HFFc6 (cell line): ENCODE measurements around the gene ZNF618. TPM values are rescaled to one million over a fixed set of nuclear protein-coding genes. Genes with fewer than 3 reads are reported as not detected.
"Not testable (repeated sequence)": the region's sequence is repeated elsewhere in the genome, so short reads cannot be mapped to it uniquely, and the experiment has no call there.

ENCODE experiments used
- DNase-seq: peaks from one replicate; pipeline ENCODE4 v3.0.0-alpha.2; 2018
- H3K27ac Mint-ChIP-seq: 2 replicates; pipeline ENCODE4 v1.8.0; 2020; ENCODE audit warnings: mild to moderate bottlenecking, mixed read lengths
- H3K27me3 Mint-ChIP-seq: 2 replicates; pipeline ENCODE4 v1.8.0; 2021; ENCODE audit warnings: mild to moderate bottlenecking, moderate library complexity, mixed read lengths; ENCODE audit not compliant: insufficient read depth
- H3K36me3 Mint-ChIP-seq: 2 replicates; pipeline ENCODE4 v1.8.0; 2021; ENCODE audit warnings: low read depth, mixed read lengths
- H3K4me1 Mint-ChIP-seq: 2 replicates; pipeline ENCODE4 v1.8.0; 2020; ENCODE audit warnings: low read depth, mixed read lengths
- H3K4me3 Mint-ChIP-seq: 2 replicates; pipeline ENCODE4 v1.8.0; 2020; ENCODE audit warnings: mild to moderate bottlenecking, moderate library complexity, mixed read lengths
- H3K9me3 Mint-ChIP-seq: 2 replicates; pipeline ENCODE4 v1.8.0; 2020; ENCODE audit warnings: mild to moderate bottlenecking, mixed read lengths
- CTCF ChIP-seq: fragments of 200-600 bp; sonication (generic); IDR thresholded peaks from 2 replicates; pipeline ENCODE4 v1.5.0; 2021; ENCODE audit warnings: antibody characterized with exemption, mild to moderate bottlenecking
- total RNA-seq, 6 experiments: library from RNA; stranded (reverse); fragmentation: NEBNext Ultra II Directional; extraction: Animal tissue kit (Norgen Biotek cat#: 25700); gene quantifications; 2 replicates in 1 of 6; 3 replicates in 5 of 6; pipeline ENCODE4 v1.2.3, GENCODE V29; 2021

The ZNF618 gene
- total RNA-seq, 6 experiments from 2014 or later, result 9.4 to 13.6 (median 11.5) TPM

- Mint-ChIP-seq H3K36me3 (no peaks in the 10 kb centered on the region), H3K27ac (no peak overlapping the region), H3K4me1 (peaks cover 10% of the 10 kb centered on the region; the same call in 1 of the 2 replicates), H3K27me3 (peaks cover 20% of the 10 kb centered on the region), H3K4me3 (no peak overlapping the region; the same call in 1 of the 2 replicates), H3K9me3 (no peaks in the 10 kb centered on the region)
- peak; percentile 76 for DNase-seq
- TF ChIP-seq CTCF, result peak; percentile 98
Measured at GRCh38 chr9:114082017-114082762, 206.1 kb downstream of the ZNF618 start.

- H3K4me1 Mint-ChIP-seq, result peaks cover 10% of the 10 kb centered on the region; the same call in 1 of the 2 replicates
- H3K9me3 Mint-ChIP-seq, H3K27ac Mint-ChIP-seq, H3K36me3 Mint-ChIP-seq, DNase-seq, H3K4me3 Mint-ChIP-seq: not testable (repeated sequence)
- H3K27me3 Mint-ChIP-seq, result peaks cover 16% of the 10 kb centered on the region
- TF ChIP-seq CTCF, result peak; percentile 5; the same call in 1 of the 2 replicates
Measured at GRCh38 chr9:114082763-114083412, 206.8 kb downstream of the ZNF618 start.

- Mint-ChIP-seq H3K9me3 (no peaks in the 10 kb centered on the region), H3K27ac (no peak overlapping the region)
- no peak for DNase-seq
Measured at GRCh38 chr9:114083666-114084065, 207.6 kb downstream of the ZNF618 start.

DNA sequence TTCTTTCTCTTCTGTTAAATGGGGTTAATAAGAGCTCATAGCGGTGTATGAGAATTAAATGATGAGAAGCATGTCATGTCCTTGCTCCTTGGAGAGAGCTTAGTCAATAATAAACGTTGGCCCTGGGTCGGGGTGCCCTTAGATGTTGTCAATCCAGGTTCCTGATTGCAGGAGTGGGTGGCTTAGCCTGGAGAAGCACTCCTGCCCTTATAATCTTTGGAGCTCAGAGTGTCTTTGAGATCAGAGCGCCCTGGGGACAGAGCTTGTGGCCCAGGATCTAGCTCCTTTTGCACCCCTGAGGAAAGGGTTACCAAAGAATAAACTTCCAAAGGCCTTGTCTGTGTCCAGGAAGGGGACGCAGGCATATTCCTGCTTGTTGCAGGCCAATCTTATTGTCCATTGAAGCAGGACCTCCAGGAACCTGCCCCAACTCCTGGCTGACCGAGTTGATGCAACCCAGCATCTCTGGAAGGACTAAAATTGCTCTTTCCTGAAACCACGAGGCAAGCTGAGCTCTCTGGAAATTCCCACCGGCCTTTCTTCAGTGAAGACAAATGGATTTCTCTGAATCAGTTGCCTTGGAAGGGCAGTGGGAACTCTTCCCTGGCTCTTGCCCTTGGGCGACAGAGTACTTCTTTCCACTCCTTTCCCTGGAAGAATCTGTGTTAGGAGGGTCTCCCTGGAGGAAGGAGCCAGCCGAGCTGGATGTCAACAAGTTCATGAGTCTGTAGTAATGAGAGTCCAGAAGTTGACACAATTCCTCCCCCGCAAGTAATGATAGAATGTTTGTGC lies 208.4 kb downstream of the ZNF618 start:
- Mint-ChIP-seq H3K36me3 (no peaks in the 10 kb centered on the region), H3K4me3 (no peak overlapping the region), H3K27me3 (peaks cover 18% of the 10 kb centered on the region), H3K27ac (no peak overlapping the region), H3K9me3 (no peaks in the 10 kb centered on the region), H3K4me1 (peaks cover 10% of the 10 kb centered on the region; the same call in 1 of the 2 replicates)
- no peak for TF ChIP-seq CTCF
- DNase-seq, result no peak

More at GRCh38 chr9:114083666-114084065, 207.6 kb downstream of the ZNF618 start:
- no peak for TF ChIP-seq CTCF
- H3K4me1 Mint-ChIP-seq, result peaks cover 10% of the 10 kb centered on the region; the same call in 1 of the 2 replicates
- peaks cover 19% of the 10 kb centered on the region for H3K27me3 Mint-ChIP-seq
- H3K36me3 Mint-ChIP-seq, result no peaks in the 10 kb centered on the region
- no peak overlapping the region for H3K4me3 Mint-ChIP-seq

GRCh38 chr9:114085387-114085789 lies 209.3 kb downstream of the ZNF618 start:
- DNase-seq, result no peak
- Mint-ChIP-seq H3K4me1 (peaks cover 10% of the 10 kb centered on the region; the same call in 1 of the 2 replicates), H3K36me3 (no peaks in the 10 kb centered on the region), H3K9me3 (no peaks in the 10 kb centered on the region), H3K4me3 (no peak overlapping the region), H3K27ac (no peak overlapping the region), H3K27me3 (peaks cover 11% of the 10 kb centered on the region)
- no peak for TF ChIP-seq CTCF
